SH-SY5Y (cell line): ENCODE measurements around the gene CRYBG1.

ENCODE experiments used
- GATA2 ChIP-seq: IDR thresholded peaks from 2 replicates; pipeline ENCODE4 v1.6.1; 2011; ENCODE audit warnings: mild to moderate bottlenecking, low read depth, low read length
- GATA3 ChIP-seq: IDR thresholded peaks from 2 replicates; pipeline ENCODE4 v1.6.1; 2011; ENCODE audit warnings: low read depth, mild to moderate bottlenecking, low read length, moderate library complexity

- TF ChIP-seq GATA2 (no peak), GATA3 (no peak)
These were observed 16.6 kb downstream of the CRYBG1 start for GRCh38 chr6:106377061-106377540.
